Ectodermal cell (in vitro differentiated cells): ENCODE data around the gene FOSL1.

Experiments used
- H3K27ac ChIP-seq: 2 replicates; pipeline ENCODE4 v1.7.0; 2013; ENCODE audit warnings: mild to moderate bottlenecking, low read depth, low read length; ENCODE audit not compliant: insufficient read depth, poor library complexity, severe bottlenecking
- H3K27me3 ChIP-seq: 2 replicates; pipeline ENCODE4 v1.7.0; 2013; ENCODE audit warnings: mild to moderate bottlenecking, low read length; ENCODE audit not compliant: insufficient read depth, control insufficient read depth, poor library complexity, severe bottlenecking
- H3K36me3 ChIP-seq: one replicate; pipeline ENCODE4 v1.7.0; 2013; ENCODE audit warnings: low read length; ENCODE audit not compliant: control insufficient read depth, insufficient read depth
- H3K4me1 ChIP-seq: one replicate; pipeline ENCODE4 v1.7.0; 2013; ENCODE audit warnings: low read length; ENCODE audit not compliant: control insufficient read depth, insufficient read depth
- H3K4me3 ChIP-seq: 2 replicates; pipeline ENCODE4 v1.7.0; 2013; ENCODE audit warnings: low read depth, low read length, control low read depth; ENCODE audit not compliant: insufficient read depth
- H3K9me3 ChIP-seq: 2 replicates; pipeline ENCODE4 v1.7.0; 2013; ENCODE audit warnings: mild to moderate bottlenecking, low read length, moderate library complexity; ENCODE audit not compliant: control insufficient read depth
- WGBS, 2 experiments: methylation state at CpG; one replicate each; pipeline ENCODE4 v1.1.7; 2013; ENCODE audit warnings: missing lambda C conversion rate in 2 of 2; 5-methylcytosine and 5-hydroxymethylcytosine counted together

Gene FOSL1

GRCh38 chr11:65857853-65858680 lies 42.1 kb downstream of the FOSL1 start, which contains the start of gene CFL1:
CFL1 (minus strand) TSS chr11:65858180; CDS start chr11:65858099, 81 bp downstream.
- H3K27ac ChIP-seq = peak within 1 kb of the TSS; percentile 94
- H3K4me1 ChIP-seq = peaks cover 10% of the 10 kb centered on the region
- no peaks in the 10 kb centered on the region for H3K9me3 ChIP-seq
- peak within 1 kb of the TSS; percentile 94 for H3K4me3 ChIP-seq
- 0% methylated on average over 92 of the region's 92 CpGs for WGBS, 2 experiments
- peaks cover 32% of the 10 kb centered on the region for H3K36me3 ChIP-seq
- H3K27me3 ChIP-seq = no peaks in the 10 kb centered on the region

- peaks cover 31% of the 10 kb centered on the region for H3K36me3 ChIP-seq
- WGBS, 2 experiments = 0% methylated on average over 49 of the region's 49 CpGs
- no peaks in the 10 kb centered on the region for H3K9me3 ChIP-seq
- peaks cover 10% of the 10 kb centered on the region for H3K4me1 ChIP-seq
- H3K27me3 ChIP-seq = no peaks in the 10 kb centered on the region
- H3K4me3 ChIP-seq = peak overlapping the region; percentile 94
- peak overlapping the region; percentile 89 for H3K27ac ChIP-seq
Observed at GRCh38 chr11:65857500-65857852, 42.7 kb downstream of the FOSL1 start.

DNA sequence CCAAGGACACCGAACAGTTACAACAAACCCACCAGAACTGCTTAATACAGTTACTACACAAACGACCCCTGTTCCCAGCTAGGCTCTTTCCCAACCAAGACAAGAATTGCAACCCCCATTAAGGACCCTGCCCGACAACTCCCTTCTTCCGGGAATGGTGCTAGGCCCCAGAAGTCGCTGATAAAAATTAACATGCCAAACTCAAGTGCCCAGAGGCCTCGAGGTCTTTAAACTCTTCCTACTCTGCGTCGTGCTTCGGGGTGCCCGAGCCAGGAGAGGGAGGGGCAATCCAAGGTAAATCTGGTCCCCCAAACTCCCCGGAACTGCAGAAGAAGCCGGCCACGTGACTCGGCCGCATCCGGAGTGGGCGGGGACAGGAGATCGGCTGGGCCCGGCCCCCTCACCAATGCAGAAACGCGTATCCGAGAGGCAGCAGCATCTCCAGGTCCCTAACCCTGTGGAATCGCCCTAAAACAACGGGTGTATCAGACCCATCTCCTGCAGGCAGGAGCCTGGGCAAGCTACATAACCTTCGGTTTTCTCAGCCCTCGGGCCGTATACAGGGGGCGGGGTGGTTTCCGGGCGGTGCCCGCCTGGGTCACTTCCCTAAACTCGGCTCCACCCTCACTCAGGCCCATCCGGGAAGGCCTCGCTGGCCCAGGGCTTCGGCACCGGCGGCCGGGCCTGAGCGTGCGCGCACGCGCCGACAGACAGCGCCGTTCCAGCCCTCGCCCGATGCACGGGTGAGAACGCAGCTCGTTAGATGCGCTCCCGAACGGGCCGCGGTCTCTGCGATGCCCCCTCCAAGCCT lies 43.3 kb downstream of the FOSL1 start:
- Histone ChIP-seq H3K9me3 (no peaks in the 10 kb centered on the region), H3K27ac (peak overlapping the region; percentile 89), H3K4me3 (peak overlapping the region; percentile 94), H3K4me1 (peaks cover 10% of the 10 kb centered on the region), H3K27me3 (no peaks in the 10 kb centered on the region), H3K36me3 (peaks cover 36% of the 10 kb centered on the region)
- WGBS, 2 experiments = 2% methylated on average over 57 of the region's 57 CpGs

GRCh38 chr11:65855927-65856363 lies 44.2 kb downstream of the FOSL1 start:
- no peak overlapping the region for H3K27ac ChIP-seq
- H3K4me1 ChIP-seq = peaks cover under 1% of the 10 kb centered on the region
- H3K36me3 ChIP-seq = peaks cover 41% of the 10 kb centered on the region
- WGBS, 2 experiments = 95% methylated on average over 15 of the region's 15 CpGs
- no peaks in the 10 kb centered on the region for H3K9me3 ChIP-seq
- peak overlapping the region; percentile 94 for H3K4me3 ChIP-seq
- H3K27me3 ChIP-seq = no peaks in the 10 kb centered on the region

DNA sequence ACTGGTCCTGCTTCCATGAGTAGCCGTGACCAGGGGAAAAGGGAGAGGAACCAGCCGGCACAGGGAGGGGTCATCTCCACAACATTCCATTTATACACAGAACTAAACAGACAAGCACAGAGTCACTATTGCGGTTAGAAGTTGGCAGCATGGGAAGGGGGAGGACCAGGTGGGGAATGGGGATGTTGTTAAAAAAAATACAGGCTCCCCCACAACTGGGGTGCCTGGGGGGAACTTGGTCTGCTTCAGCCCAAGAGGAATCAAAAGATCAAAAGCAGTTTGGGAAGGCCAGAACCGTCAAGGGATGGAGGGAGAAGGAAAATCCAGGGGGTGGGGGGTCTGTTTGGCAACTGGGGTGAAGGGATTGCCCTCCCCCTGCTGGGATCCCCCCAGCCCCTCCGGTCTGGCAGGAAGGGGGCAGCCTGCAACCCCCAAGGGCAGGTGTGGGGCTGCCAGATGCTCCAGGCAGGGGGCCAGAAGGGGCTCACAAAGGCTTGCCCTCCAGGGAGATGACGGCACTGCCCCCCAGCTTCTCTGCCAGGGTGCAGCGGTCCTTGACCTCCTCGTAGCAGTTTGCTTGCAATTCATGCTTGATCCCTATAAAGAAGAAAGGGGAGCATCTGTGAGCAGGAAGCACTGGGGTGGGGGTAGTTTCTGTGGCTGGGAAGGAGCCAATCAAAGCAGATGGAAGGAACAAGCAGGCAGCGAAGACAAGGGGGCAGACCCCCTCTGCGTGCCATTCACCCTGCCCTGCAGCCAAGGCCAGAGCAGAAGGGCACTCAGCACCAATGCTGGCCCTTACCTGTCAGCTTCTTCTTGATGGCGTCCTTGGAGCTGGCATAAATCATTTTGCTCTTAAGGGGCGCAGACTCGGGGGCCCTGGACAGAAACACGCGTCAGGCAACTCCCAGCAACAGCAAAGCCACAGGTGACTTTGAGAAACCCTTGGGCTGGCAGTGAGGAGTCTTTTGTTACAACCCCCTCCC lies 45.0 kb downstream of the FOSL1 start:
- no peak overlapping the region for H3K27ac ChIP-seq
- no peaks in the 10 kb centered on the region for H3K27me3 ChIP-seq
- WGBS, 2 experiments = 93 to 96% methylated on average over 14 of the region's 15 CpGs
- peaks cover 41% of the 10 kb centered on the region for H3K36me3 ChIP-seq
- no peak overlapping the region for H3K4me3 ChIP-seq
- no peaks in the 10 kb centered on the region for H3K4me1 ChIP-seq
- H3K9me3 ChIP-seq = no peaks in the 10 kb centered on the region

- peaks cover 41% of the 10 kb centered on the region for H3K36me3 ChIP-seq
- H3K4me1 ChIP-seq = no peaks in the 10 kb centered on the region
- WGBS, 2 experiments = 96 to 97% methylated on average over 4 of the region's 4 CpGs
- H3K27ac ChIP-seq = no peak overlapping the region
- H3K4me3 ChIP-seq = no peak overlapping the region
- H3K27me3 ChIP-seq = no peaks in the 10 kb centered on the region
- no peaks in the 10 kb centered on the region for H3K9me3 ChIP-seq
Observed at GRCh38 chr11:65854161-65854592, 46.0 kb downstream of the FOSL1 start.

GRCh38 chr11:65853246-65853979 lies 46.8 kb downstream of the FOSL1 start:
- 94 to 97% methylated on average over 6 of the region's 6 CpGs for WGBS, 2 experiments
- no peaks in the 10 kb centered on the region for H3K9me3 ChIP-seq
- H3K4me3 ChIP-seq = no peak overlapping the region
- no peak overlapping the region for H3K27ac ChIP-seq
- no peaks in the 10 kb centered on the region for H3K4me1 ChIP-seq
- H3K27me3 ChIP-seq = no peaks in the 10 kb centered on the region
- peaks cover 41% of the 10 kb centered on the region for H3K36me3 ChIP-seq

DNA sequence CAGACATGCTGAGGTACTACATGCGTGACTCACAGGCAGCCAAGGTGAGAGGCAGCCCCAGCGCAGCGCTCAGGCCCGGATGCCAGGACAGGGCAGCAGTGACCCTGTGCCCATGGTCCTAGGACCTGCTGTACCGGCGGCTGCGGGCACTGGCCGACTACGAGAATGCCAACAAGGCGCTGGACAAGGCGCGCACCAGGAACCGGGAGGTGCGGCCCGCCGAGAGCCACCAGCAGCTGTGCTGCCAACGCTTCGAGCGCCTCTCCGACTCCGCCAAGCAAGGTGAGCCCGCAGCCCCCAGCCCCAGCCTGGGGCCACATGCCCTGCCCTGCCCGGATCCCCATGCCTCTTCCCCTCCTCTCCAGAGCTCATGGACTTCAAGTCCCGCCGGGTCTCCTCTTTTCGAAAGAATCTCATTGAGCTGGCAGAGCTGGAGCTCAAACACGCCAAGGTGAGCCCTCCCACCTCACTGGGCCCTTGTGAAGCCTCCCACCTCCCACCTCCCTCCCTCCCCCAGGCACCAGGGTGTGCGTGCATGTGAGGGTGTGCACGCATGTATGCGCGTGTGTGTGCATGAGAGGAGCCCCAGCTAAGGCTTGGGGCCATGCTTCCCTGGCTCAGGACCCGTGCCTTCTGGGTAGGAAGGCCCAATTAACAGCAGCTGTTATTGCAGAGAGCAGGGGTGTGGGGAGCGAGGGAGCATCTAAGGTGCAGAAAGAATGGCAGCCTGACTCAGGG lies 47.5 kb downstream of the FOSL1 start:
- H3K27ac ChIP-seq = peak overlapping the region; percentile 16

More for the DNA sequence above, 47.5 kb downstream of the FOSL1 start:
- WGBS, 2 experiments = 96 to 97% methylated on average over 33 of the region's 33 CpGs
- H3K36me3 ChIP-seq = peaks cover 41% of the 10 kb centered on the region
- H3K9me3 ChIP-seq = no peaks in the 10 kb centered on the region
- no peaks in the 10 kb centered on the region for H3K27me3 ChIP-seq
- H3K4me1 ChIP-seq = no peaks in the 10 kb centered on the region
- no peak overlapping the region for H3K4me3 ChIP-seq
